GM23338 (cell line): ENCODE measurements around the gene TBC1D12. TPM values are rescaled to one million over a fixed set of nuclear protein-coding genes. Genes with fewer than 3 reads are reported as not detected.

ENCODE experiments used
- ATAC-seq: fragments of 200-7000 bp; cut with Tn5 transposase; 3 replicates; pipeline ENCODE4 v1.9.1; 2020
- DNase-seq: peaks from one replicate; pipeline ENCODE4 v3.0.0-alpha.2; 2015; ENCODE audit warnings: low spot score
- H2AFZ ChIP-seq: fragments of 200-600 bp; sonication (generic); 2 replicates; pipeline ENCODE4 v1.8.0; 2016; ENCODE audit warnings: antibody characterized with exemption, mild to moderate bottlenecking, moderate library complexity
- H3F3A ChIP-seq: fragments of 200-600 bp; sonication (generic); replicated peaks from 2 replicates; pipeline ENCODE4 v1.8.0; 2017; ENCODE audit warnings: antibody characterized with exemption, mixed run types, low read depth
- H3K27ac ChIP-seq: fragments of 200-600 bp; sonication (generic); 2 replicates; pipeline ENCODE4 v1.6.1; 2016; ENCODE audit warnings: low read depth
- H3K27me3 ChIP-seq: fragments of 200-600 bp; sonication (generic); 2 replicates; pipeline ENCODE4 v1.8.0; 2016; ENCODE audit warnings: mild to moderate bottlenecking, mixed run types, moderate library complexity; ENCODE audit not compliant: insufficient read depth
- H3K36me3 ChIP-seq: fragments of 200-600 bp; sonication (generic); 2 replicates; pipeline ENCODE4 v1.8.0; 2016; ENCODE audit warnings: mild to moderate bottlenecking; ENCODE audit not compliant: insufficient read depth
- H3K4me1 ChIP-seq: fragments of 200-600 bp; sonication (generic); 2 replicates; pipeline ENCODE4 v1.8.0; 2016; ENCODE audit warnings: mild to moderate bottlenecking, moderate library complexity; ENCODE audit not compliant: insufficient read depth
- H3K4me2 ChIP-seq: fragments of 200-600 bp; sonication (generic); 2 replicates; pipeline ENCODE4 v1.7.1; 2017; ENCODE audit warnings: mixed run types
- H3K4me3 ChIP-seq: fragments of 200-600 bp; sonication (generic); 2 replicates; pipeline ENCODE4 v1.6.1; 2016; ENCODE audit warnings: mixed run types
- H3K79me2 ChIP-seq: fragments of 200-600 bp; sonication (generic); replicated peaks from 2 replicates; pipeline ENCODE4 v1.8.0; 2017; ENCODE audit warnings: mild to moderate bottlenecking; ENCODE audit not compliant: insufficient read depth
- H3K9me2 ChIP-seq: fragments of 200-600 bp; sonication (generic); 2 replicates; pipeline ENCODE4 v1.8.0; 2017; ENCODE audit not compliant: insufficient read depth
- H4K20me1 ChIP-seq: fragments of 200-600 bp; sonication (generic); replicated peaks from 2 replicates; pipeline ENCODE4 v1.8.0; 2017; ENCODE audit warnings: mild to moderate bottlenecking; ENCODE audit not compliant: insufficient read depth
- H3K27ac Mint-ChIP-seq: 2 replicates; pipeline ENCODE4 v1.8.0; 2020; ENCODE audit warnings: inconsistent platforms, mild to moderate bottlenecking, moderate library complexity, mixed read lengths
- H3K27me3 Mint-ChIP-seq: 3 replicates; pipeline ENCODE4 v1.8.0; 2022; ENCODE audit warnings: low read depth, mild to moderate bottlenecking, moderate library complexity, mixed read lengths, inconsistent platforms; ENCODE audit not compliant: insufficient read depth, poor library complexity
- H3K36me3 Mint-ChIP-seq: 3 replicates; pipeline ENCODE4 v1.8.0; 2021; ENCODE audit warnings: low read depth, mild to moderate bottlenecking, inconsistent platforms, moderate library complexity, mixed read lengths
- H3K4me1 Mint-ChIP-seq: 3 replicates; pipeline ENCODE4 v1.8.0; 2020; ENCODE audit warnings: mild to moderate bottlenecking, inconsistent platforms, mixed read lengths
- H3K4me3 Mint-ChIP-seq: 3 replicates; pipeline ENCODE4 v1.8.0; 2021; ENCODE audit warnings: moderate library complexity, mild to moderate bottlenecking, inconsistent platforms, mixed read lengths
- H3K9me3 Mint-ChIP-seq: 3 replicates; pipeline ENCODE4 v1.8.0; 2020; ENCODE audit warnings: moderate library complexity, mild to moderate bottlenecking, inconsistent platforms, mixed read lengths
- EZH2 ChIP-seq: fragments of 200-600 bp; sonication (generic); IDR thresholded peaks from one replicate; pipeline ENCODE4 v1.8.0; 2017; ENCODE audit warnings: antibody characterized with exemption, mild to moderate bottlenecking, low read depth; ENCODE audit not compliant: unreplicated experiment
- EZH2phosphoT487 ChIP-seq: fragments of 200-600 bp; sonication (generic); IDR thresholded peaks from one replicate; pipeline ENCODE4 v1.8.1; 2018; ENCODE audit warnings: antibody characterized with exemption; ENCODE audit not compliant: unreplicated experiment
- JUNB ChIP-seq: IDR thresholded peaks from one replicate; pipeline ENCODE4 v1.6.1; 2016; ENCODE audit warnings: antibody characterized with exemption; ENCODE audit not compliant: unreplicated experiment
- POLR2AphosphoS5 ChIP-seq: IDR thresholded peaks from 2 replicates; pipeline ENCODE4 v1.6.1; 2016; ENCODE audit warnings: antibody characterized with exemption, low read depth
- STAT1 ChIP-seq: IDR thresholded peaks from one replicate; pipeline ENCODE4 v1.6.1; 2016; ENCODE audit warnings: antibody characterized with exemption; ENCODE audit not compliant: unreplicated experiment
- ZNF114 ChIP-seq: fragments of 250-450 bp; sonication (Bioruptor Pico); IDR thresholded peaks from 2 replicates; pipeline ENCODE4 v1.5.0; 2020; ENCODE audit warnings: mild to moderate bottlenecking, moderate library complexity
- ZNF331 ChIP-seq: fragments of 250-450 bp; sonication (Bioruptor Pico); IDR thresholded peaks from 2 replicates; pipeline ENCODE4 v1.5.0; 2020; ENCODE audit warnings: low read depth, mild to moderate bottlenecking, moderate library complexity
- polyA plus RNA-seq: library from polyadenylated mRNA; unstranded; fragments of >200 nt; fragmentation: Nextera tagmentation; extraction: Ambion mirVana; gene quantifications from 2 replicates; pipeline ENCODE4 v1.2.1, GENCODE V29; 2016
- total RNA-seq: library from RNA; depleted of rRNA; stranded (reverse); fragments of >200 nt; shearing (Covaris generic); gene quantifications from 2 replicates; pipeline ENCODE4 v1.2.3, GENCODE V29; 2014
- TF ChIP-seq, protein P1 (sequence below), 2 experiments: fragments of 200-600 bp in 1 of 2; sonication (generic) in 1 of 2; conservative IDR thresholded peaks; 2 replicates each; pipeline versions ENCODE4 v1.5.1 to v1.6.1; 2016 to 2017; ENCODE audit warnings: antibody characterized with exemption in 2 of 2, low read depth in 2 of 2, mild to moderate bottlenecking in 2 of 2, moderate library complexity in 1 of 2
- TF ChIP-seq, protein P2 (sequence below): IDR thresholded peaks from 2 replicates; pipeline ENCODE4 v1.6.1; 2016; ENCODE audit warnings: antibody characterized with exemption
- TF ChIP-seq, protein P3 (sequence below): IDR thresholded peaks from one replicate; pipeline ENCODE4 v1.6.1; 2018; ENCODE audit warnings: antibody characterized with exemption; ENCODE audit not compliant: unreplicated experiment

The TBC1D12 gene
- total and polyA plus RNA-seq, 2 experiments from 2014 or later, result 2.3 to 3.6 TPM

DNA sequence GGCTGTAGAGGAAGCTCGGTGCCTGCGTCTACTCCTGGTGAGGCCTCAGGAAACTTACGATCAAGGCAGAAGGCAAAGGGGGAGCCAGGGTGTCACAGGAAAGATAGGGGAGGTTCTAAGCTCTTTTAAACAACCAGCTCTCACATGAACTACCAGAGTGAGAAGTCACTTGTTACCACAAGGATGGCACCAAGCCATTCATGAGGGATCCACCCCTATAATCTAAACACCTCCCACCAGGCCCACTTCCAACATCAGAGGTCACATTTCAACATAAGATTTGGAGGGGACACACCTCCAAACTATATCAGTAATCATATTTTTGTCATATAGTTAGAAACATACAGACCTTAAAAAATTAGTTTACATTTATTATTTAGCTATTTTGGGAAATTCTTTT is 49.0 kb upstream of the TBC1D12 start (continued):
- TF ChIP-seq EZH2 (no peak), EZH2phosphoT487 (no peak), JUNB (no peak), STAT1 (no peak), ZNF331 (CRISPR knock-in tag) (no peak), POLR2AphosphoS5 (no peak)
- TF ChIP-seq, protein P1, sequence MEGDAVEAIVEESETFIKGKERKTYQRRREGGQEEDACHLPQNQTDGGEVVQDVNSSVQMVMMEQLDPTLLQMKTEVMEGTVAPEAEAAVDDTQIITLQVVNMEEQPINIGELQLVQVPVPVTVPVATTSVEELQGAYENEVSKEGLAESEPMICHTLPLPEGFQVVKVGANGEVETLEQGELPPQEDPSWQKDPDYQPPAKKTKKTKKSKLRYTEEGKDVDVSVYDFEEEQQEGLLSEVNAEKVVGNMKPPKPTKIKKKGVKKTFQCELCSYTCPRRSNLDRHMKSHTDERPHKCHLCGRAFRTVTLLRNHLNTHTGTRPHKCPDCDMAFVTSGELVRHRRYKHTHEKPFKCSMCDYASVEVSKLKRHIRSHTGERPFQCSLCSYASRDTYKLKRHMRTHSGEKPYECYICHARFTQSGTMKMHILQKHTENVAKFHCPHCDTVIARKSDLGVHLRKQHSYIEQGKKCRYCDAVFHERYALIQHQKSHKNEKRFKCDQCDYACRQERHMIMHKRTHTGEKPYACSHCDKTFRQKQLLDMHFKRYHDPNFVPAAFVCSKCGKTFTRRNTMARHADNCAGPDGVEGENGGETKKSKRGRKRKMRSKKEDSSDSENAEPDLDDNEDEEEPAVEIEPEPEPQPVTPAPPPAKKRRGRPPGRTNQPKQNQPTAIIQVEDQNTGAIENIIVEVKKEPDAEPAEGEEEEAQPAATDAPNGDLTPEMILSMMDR (conservative IDR thresholded peaks at IDR 0.05; ENCODE audit: low read depth in 2 of 2), result no peak
- TF ChIP-seq, protein P2, sequence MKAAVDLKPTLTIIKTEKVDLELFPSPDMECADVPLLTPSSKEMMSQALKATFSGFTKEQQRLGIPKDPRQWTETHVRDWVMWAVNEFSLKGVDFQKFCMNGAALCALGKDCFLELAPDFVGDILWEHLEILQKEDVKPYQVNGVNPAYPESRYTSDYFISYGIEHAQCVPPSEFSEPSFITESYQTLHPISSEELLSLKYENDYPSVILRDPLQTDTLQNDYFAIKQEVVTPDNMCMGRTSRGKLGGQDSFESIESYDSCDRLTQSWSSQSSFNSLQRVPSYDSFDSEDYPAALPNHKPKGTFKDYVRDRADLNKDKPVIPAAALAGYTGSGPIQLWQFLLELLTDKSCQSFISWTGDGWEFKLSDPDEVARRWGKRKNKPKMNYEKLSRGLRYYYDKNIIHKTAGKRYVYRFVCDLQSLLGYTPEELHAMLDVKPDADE, result no peak

DNA sequence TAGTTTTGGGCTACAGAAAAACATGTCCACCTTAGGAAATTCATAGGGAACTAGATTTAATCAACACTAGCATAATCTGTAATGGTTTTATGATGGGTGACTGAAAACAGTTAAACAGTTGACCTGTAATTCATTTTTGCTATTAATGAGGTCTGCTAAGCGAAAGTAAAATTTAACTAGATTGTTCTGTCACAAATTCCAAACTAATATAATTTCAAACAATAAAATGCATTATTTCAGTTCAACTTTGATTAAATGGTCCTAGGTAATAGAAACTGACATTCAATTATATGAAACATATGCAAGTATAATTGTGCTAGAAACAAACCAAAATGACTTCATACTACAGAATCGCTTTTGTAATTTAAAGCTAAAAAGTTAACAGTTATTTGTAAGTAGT is 46.5 kb upstream of the TBC1D12 start:
- H3K27me3 ChIP-seq, result no peaks in the 10 kb centered on the region
- no peaks in the 10 kb centered on the region for H3K4me1 ChIP-seq
- ATAC-seq (no peak), DNase-seq (no peak)
- no peak overlapping the region for H3K4me2 ChIP-seq
- no peak overlapping the region for H3K27ac Mint-ChIP-seq
- no peak for TF ChIP-seq JUNB
- TF ChIP-seq POLR2AphosphoS5, result no peak
- no peak for TF ChIP-seq EZH2
- TF ChIP-seq, protein P2, result no peak
- TF ChIP-seq EZH2phosphoT487, result no peak
- TF ChIP-seq ZNF331 (CRISPR knock-in tag), result no peak
- TF ChIP-seq, protein P3, sequence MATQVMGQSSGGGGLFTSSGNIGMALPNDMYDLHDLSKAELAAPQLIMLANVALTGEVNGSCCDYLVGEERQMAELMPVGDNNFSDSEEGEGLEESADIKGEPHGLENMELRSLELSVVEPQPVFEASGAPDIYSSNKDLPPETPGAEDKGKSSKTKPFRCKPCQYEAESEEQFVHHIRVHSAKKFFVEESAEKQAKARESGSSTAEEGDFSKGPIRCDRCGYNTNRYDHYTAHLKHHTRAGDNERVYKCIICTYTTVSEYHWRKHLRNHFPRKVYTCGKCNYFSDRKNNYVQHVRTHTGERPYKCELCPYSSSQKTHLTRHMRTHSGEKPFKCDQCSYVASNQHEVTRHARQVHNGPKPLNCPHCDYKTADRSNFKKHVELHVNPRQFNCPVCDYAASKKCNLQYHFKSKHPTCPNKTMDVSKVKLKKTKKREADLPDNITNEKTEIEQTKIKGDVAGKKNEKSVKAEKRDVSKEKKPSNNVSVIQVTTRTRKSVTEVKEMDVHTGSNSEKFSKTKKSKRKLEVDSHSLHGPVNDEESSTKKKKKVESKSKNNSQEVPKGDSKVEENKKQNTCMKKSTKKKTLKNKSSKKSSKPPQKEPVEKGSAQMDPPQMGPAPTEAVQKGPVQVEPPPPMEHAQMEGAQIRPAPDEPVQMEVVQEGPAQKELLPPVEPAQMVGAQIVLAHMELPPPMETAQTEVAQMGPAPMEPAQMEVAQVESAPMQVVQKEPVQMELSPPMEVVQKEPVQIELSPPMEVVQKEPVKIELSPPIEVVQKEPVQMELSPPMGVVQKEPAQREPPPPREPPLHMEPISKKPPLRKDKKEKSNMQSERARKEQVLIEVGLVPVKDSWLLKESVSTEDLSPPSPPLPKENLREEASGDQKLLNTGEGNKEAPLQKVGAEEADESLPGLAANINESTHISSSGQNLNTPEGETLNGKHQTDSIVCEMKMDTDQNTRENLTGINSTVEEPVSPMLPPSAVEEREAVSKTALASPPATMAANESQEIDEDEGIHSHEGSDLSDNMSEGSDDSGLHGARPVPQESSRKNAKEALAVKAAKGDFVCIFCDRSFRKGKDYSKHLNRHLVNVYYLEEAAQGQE, result no peak
- no peak for TF ChIP-seq STAT1
- TF ChIP-seq ZNF114, result no peak
- no peaks in the 10 kb centered on the region for H3K9me3 Mint-ChIP-seq
- H3K4me1 Mint-ChIP-seq, result no peaks in the 10 kb centered on the region
- H3K36me3 Mint-ChIP-seq, result peaks cover 78% of the 10 kb centered on the region
- H3K27me3 Mint-ChIP-seq, result no peaks in the 10 kb centered on the region
- no peak overlapping the region for H3K27ac ChIP-seq
- H3K79me2 ChIP-seq, result peaks cover 27% of the 10 kb centered on the region
- peaks cover 21% of the 10 kb centered on the region for H4K20me1 ChIP-seq
- H3K9me2 ChIP-seq, result no peaks in the 10 kb centered on the region
- H3K4me3 ChIP-seq, result no peak overlapping the region
- H3F3A ChIP-seq, result no peaks in the 10 kb centered on the region
- H2AFZ ChIP-seq, result no peak overlapping the region
- no peak overlapping the region for H3K4me3 Mint-ChIP-seq
- H3K36me3 ChIP-seq, result peaks cover 64% of the 10 kb centered on the region
